ENCODE data around the gene LMLN.

Gene LMLN

GRCh38 chr3:197953881-197954280, 6.1 kb upstream of the LMLN start:
- TF ChIP-seq CTCF (IDR thresholded peaks at IDR 0.05): no peak

GRCh38 chr3:197955892-197956477, 4.0 kb upstream of the LMLN start:
- no peak for TF ChIP-seq CTCF (IDR thresholded peaks at IDR 0.05)

- no peak for TF ChIP-seq CTCF (IDR thresholded peaks at IDR 0.05)
Observed at GRCh38 chr3:197956626-197956988, 3.4 kb upstream of the LMLN start.

GRCh38 chr3:197957790-197958133, 2.3 kb upstream of the LMLN start:
- no peak for TF ChIP-seq CTCF (IDR thresholded peaks at IDR 0.05)

- no peak for TF ChIP-seq CTCF (IDR thresholded peaks at IDR 0.05)
Observed at GRCh38 chr3:197958346-197958745, 1.7 kb upstream of the LMLN start.

GRCh38 chr3:197959500-197959890, 522 bp upstream of the LMLN start:
- TF ChIP-seq CTCF (IDR thresholded peaks at IDR 0.05): no peak

GRCh38 chr3:197960694-197961581, 921 bp downstream of the LMLN start:
- no peak for TF ChIP-seq CTCF (IDR thresholded peaks at IDR 0.05)

Data from LNCAP (cell line).